Neuron (in vitro differentiated cells): ENCODE measurements around the gene AARSD1.
"Not testable (repeated sequence)": the region's sequence is repeated elsewhere in the genome, so short reads cannot be mapped to it uniquely, and the experiment has no call there.

Source experiments
- H2AFZ ChIP-seq: one replicate; pipeline ENCODE4 v1.6.1; 2013; ENCODE audit warnings: low read depth, mild to moderate bottlenecking, inconsistent platforms, low read length, moderate library complexity
- H3K27me3 ChIP-seq: one replicate; pipeline ENCODE4 v1.6.1; 2013; ENCODE audit warnings: low read length; ENCODE audit not compliant: insufficient read depth
- H3K36me3 ChIP-seq: one replicate; pipeline ENCODE4 v1.6.1; 2013; ENCODE audit warnings: low read length; ENCODE audit not compliant: insufficient read depth
- H3K4me1 ChIP-seq: one replicate; pipeline ENCODE4 v1.6.1; 2013; ENCODE audit warnings: low read length; ENCODE audit not compliant: insufficient read depth
- H3K4me3 ChIP-seq: 2 replicates; pipeline ENCODE4 v1.5.1; 2013; ENCODE audit warnings: mild to moderate bottlenecking, low read length, moderate library complexity
- H3K9me3 ChIP-seq: one replicate; pipeline ENCODE4 v1.6.1; 2013; ENCODE audit warnings: low read length

Gene AARSD1

DNA sequence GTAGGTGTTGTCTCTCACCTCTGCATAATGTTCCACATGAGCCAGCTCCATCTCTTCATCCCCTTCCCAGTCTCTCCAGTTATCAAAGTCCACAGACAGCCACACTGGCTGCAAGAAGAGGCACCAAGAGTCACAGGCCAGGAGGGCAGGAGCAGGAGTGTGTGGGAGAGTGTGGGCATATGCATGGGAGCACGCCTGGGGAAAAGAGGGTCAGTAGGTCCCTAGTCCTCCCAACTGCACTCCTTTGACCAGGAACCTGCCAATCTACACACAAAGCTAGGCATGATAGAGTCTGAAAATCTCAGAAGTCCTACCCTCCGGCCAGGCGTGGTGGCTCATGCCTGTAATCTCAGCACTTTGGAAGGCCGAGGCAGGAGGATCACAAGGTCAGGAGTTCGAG is 7.3 kb upstream of the AARSD1 start:
- H3K4me3 ChIP-seq, result no peak overlapping the region
- H3K27me3 ChIP-seq, result no peaks in the 10 kb centered on the region
- H3K4me1 ChIP-seq, result no peaks in the 10 kb centered on the region
- no peaks in the 10 kb centered on the region for H3K36me3 ChIP-seq
- H3K9me3 ChIP-seq, result no peaks in the 10 kb centered on the region
- H2AFZ ChIP-seq, result no peak overlapping the region

DNA sequence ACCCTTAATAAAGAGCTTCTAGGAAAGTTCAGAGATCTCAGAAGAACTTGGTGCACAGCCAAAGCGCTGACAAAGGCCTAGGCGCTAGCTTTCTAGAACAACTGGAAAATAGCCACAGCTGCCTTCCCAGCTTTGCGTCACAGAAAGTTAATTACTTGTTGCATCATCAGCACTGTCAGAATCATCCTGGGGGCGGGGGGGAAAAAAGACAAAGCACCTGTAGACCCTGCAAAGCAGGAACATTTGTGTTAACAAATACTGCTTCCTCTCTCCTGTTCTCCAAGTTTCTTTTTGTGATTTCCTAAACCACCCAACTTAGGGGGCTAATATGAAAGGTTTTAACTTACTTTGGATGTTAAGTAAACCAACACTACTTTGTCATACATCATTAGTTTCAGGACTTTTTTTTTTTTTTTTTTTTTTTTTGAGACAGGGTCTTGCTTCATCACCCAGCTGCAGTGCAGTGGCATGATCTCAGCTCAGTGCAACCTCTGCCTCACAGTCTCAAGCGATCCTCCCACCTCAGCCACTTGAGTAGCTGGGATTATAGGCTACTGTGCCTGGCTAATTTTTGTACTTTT is 4.8 kb upstream of the AARSD1 start:
- Histone ChIP-seq H3K9me3 (no peaks in the 10 kb centered on the region), H3K27me3 (no peaks in the 10 kb centered on the region), H3K4me3 (no peak overlapping the region), H3K4me1 (no peaks in the 10 kb centered on the region), H3K36me3 (no peaks in the 10 kb centered on the region), H2AFZ (no peak overlapping the region)

- Histone ChIP-seq H3K4me1 (peaks cover 6% of the 10 kb centered on the region), H3K4me3 (no peak overlapping the region), H3K9me3 (no peaks in the 10 kb centered on the region), H3K27me3 (no peaks in the 10 kb centered on the region), H3K36me3 (peaks cover under 1% of the 10 kb centered on the region), H2AFZ (no peak overlapping the region)
Measured at GRCh38 chr17:42967925-42968324, 3.7 kb upstream of the AARSD1 start.

DNA sequence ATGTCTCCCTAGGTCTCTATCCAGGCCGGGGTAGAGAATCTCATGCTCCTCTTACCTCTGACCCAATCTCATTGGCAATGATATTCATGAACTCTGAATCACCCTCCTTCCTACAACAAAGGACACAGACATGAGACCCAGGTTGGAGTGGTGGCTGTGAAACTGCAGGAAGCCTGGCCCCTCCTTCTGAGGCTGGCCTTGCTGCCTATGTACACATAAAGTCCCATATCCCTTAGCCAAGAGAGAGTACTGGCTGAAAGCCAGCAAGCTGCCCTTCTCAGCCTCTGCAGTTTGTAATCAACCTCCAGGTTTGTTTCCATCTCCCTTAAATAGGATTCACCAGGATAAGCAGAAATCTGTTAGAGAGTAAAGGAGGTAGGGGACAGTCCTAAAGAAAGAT is 10.6 kb downstream of the AARSD1 start:
- H3K27me3 ChIP-seq, result no peaks in the 10 kb centered on the region
- no peaks in the 10 kb centered on the region for H3K4me1 ChIP-seq
- peaks cover 70% of the 10 kb centered on the region for H3K36me3 ChIP-seq
- no peak overlapping the region for H2AFZ ChIP-seq
- no peaks in the 10 kb centered on the region for H3K9me3 ChIP-seq
- no peak overlapping the region for H3K4me3 ChIP-seq

DNA sequence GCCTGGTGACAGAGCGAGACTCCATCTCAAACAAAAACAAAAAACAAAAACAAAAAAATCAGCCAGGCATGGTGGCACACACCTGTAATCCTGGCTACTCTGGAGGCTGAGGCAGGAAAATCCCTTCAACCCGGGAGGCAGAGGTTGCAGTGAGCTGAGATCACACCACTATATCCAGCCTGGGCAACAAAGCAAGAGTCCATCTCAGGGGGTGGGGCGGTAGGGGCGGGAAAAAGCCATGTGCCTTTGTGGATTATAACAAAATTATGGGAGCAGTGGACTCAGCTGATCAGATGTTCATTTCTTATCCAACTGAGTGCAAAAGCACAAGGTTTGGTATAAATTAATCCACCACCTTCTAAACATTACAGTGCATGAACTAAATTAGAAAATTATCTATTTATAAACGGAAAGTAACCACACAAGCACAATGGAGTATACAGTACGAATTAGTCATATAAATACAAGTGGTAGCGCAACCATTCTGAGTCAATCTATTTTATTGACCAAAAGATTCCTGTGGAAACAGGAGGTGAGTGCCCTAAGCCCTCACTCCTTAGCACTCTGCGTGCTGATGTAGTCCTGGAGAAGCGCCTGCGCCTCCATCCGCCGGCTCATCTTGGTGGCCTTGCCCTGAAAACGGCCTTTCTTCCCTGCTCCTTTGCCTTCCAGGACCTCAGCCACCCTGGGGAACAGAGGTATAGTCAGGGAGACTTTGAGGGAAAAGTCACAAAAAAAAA is 14.0 kb downstream of the AARSD1 start:
- no peak overlapping the region for H3K4me3 ChIP-seq
- no peaks in the 10 kb centered on the region for H3K9me3 ChIP-seq
- no peaks in the 10 kb centered on the region for H3K27me3 ChIP-seq
- H3K36me3 ChIP-seq, result peaks cover 46% of the 10 kb centered on the region
- no peak overlapping the region for H2AFZ ChIP-seq
- H3K4me1 ChIP-seq, result no peaks in the 10 kb centered on the region

DNA sequence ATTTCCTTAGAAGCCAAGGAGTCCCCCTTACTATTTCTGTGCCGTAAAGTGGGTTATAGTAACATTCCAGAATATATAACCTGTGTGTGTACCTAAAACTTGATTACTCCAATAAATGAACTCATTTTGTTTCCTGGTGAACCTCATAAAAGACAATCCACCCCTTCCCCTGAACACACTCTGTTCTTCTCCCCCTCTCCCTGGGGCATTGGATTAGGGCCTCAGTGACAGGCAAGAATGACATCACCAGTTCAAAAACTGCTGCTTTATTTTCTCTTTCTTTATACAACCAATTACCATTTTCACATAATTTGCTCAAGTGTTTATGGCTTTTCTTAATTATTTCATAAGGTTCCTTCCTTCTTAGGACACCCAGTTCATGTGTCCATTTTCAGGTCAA is 17.4 kb downstream of the AARSD1 start:
- Histone ChIP-seq H3K27me3 (no peaks in the 10 kb centered on the region), H3K4me3 (no peak overlapping the region), H2AFZ (no peak overlapping the region), H3K4me1 (no peaks in the 10 kb centered on the region), H3K9me3 (no peaks in the 10 kb centered on the region), H3K36me3 (peaks cover 25% of the 10 kb centered on the region)

DNA sequence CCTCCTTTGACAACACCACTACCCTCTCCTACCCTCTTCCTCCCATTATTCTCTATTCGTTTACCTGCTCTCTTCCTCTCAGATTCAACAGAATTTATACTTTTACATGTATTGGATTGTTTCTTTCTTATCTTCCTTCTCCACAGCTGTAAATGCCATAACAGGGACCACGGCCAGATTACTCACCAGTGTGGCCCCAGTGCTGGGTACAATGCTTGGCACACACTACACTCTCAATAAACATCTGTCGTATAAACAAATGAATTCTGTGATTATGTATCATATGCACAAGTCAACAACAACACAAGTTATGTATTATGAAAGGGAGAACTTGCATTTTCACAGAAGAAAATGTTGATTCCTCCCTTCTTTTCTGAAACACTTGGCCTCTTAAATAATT is 20.0 kb downstream of the AARSD1 start:
- H3K36me3 ChIP-seq, result peaks cover 3% of the 10 kb centered on the region
- H3K4me1 ChIP-seq, result no peaks in the 10 kb centered on the region
- no peak overlapping the region for H2AFZ ChIP-seq
- H3K4me3 ChIP-seq, result no peak overlapping the region
- no peaks in the 10 kb centered on the region for H3K9me3 ChIP-seq
- no peaks in the 10 kb centered on the region for H3K27me3 ChIP-seq

GRCh38 chr17:42937712-42938596 is 26.3 kb downstream of the AARSD1 start:
- Histone ChIP-seq H3K4me1 (no peaks in the 10 kb centered on the region), H3K27me3 (peaks cover 3% of the 10 kb centered on the region), H2AFZ (no peak overlapping the region), H3K9me3 (no peaks in the 10 kb centered on the region), H3K4me3 (no peak overlapping the region), H3K36me3 (no peaks in the 10 kb centered on the region)

- no peak overlapping the region for H2AFZ ChIP-seq
- H3K4me3 ChIP-seq, result no peak overlapping the region
- H3K27me3 ChIP-seq, result no peaks in the 10 kb centered on the region
- H3K9me3 ChIP-seq, result no peaks in the 10 kb centered on the region
- H3K4me1 ChIP-seq, result no peaks in the 10 kb centered on the region
- H3K36me3 ChIP-seq, result no peaks in the 10 kb centered on the region
Measured at GRCh38 chr17:42929497-42929844, 34.8 kb downstream of the AARSD1 start.

DNA sequence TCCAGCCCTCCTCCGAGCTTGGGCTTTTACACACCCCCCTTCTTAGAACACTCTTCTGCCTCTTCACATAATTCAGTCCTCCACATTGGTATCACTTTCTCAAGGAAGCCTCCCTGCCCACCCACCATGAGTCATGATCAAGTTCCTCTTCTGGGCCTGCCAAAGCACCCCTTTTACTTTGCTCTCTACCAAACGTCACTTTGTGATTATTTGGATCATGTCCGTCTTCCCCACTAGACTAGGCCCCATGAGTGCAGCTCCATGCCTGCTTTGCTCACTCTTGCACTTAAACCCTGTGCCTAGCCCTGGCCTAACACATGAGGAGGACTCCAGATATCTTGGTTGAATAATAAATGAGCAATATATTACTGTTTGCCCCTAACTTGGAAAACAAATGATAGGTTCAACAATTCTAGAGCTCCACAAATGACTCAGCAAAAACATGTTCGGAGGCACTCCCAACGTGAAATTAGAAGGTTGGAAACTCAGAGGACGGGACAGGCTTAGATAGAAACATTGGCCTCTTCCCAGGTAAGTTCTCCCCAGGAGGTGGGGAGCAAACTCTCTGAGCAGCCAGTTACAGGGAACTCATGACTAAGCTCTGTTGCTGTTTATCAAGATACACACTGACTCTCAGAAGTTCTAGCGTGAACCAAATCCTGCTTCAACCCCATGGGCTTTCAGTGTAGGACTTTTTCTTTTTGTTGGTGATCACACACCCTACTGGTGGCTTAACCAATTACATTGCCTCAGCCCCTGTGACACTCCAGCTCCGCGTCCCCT is 35.3 kb downstream of the AARSD1 start:
- H3K4me1 ChIP-seq, result no peaks in the 10 kb centered on the region
- no peak overlapping the region for H2AFZ ChIP-seq
- no peaks in the 10 kb centered on the region for H3K27me3 ChIP-seq
- H3K9me3 ChIP-seq, result no peaks in the 10 kb centered on the region
- no peak overlapping the region for H3K4me3 ChIP-seq
- H3K36me3 ChIP-seq, result no peaks in the 10 kb centered on the region

GRCh38 chr17:42924891-42925290 is 39.4 kb downstream of the AARSD1 start:
- Histone ChIP-seq H3K36me3 (no peaks in the 10 kb centered on the region), H2AFZ (no peak overlapping the region), H3K27me3 (peaks cover 12% of the 10 kb centered on the region), H3K4me1 (no peaks in the 10 kb centered on the region), H3K4me3 (no peak overlapping the region), H3K9me3 (no peaks in the 10 kb centered on the region)

DNA sequence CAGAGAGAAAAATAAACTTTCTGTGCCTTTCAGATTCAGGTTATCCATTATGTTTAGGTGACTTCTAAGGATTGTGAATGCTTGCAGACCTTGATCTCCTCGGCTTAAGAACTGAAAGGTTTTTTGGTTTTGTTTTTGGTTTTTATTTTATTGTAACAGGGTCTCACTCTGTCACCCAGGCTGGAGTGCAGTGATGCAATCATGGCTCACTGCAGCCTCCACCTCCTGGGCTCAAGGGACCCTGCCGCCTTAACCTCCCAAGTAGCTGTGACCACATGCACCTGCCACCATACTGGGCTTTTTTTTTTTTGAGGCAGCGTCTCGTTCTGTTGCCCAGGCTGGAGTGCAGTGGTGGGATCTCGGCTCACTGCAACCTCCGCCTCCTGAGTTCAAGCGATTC is 40.8 kb downstream of the AARSD1 start:
- not testable (repeated sequence) for H2AFZ ChIP-seq, H3K9me3 ChIP-seq, H3K4me1 ChIP-seq, H3K36me3 ChIP-seq, H3K4me3 ChIP-seq
- peaks cover 18% of the 10 kb centered on the region for H3K27me3 ChIP-seq

DNA sequence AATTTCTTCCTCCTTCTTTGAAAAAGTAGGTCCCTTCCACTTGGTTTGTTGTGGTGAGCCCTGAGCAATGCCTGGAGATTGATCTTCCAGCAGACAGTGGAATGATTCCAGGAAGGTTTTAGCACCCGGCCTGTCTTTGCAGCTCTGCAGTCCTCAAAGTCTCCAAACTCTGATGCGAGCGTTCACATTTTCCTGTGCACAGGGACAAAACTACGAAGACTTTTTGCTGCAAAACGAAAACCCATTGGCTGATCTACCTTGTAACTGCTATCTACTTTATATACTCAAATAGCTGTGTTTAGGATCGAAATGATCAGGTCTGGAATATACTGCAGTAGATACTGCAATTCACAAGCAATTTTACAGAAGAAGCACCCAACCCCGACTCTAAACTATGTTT is 42.0 kb downstream of the AARSD1 start:
- H3K27me3 ChIP-seq, result peaks cover 18% of the 10 kb centered on the region
- no peak overlapping the region for H3K4me3 ChIP-seq
- H3K4me1 ChIP-seq, result no peaks in the 10 kb centered on the region

More for the DNA sequence above, 42.0 kb downstream of the AARSD1 start:
- Histone ChIP-seq H3K9me3 (no peaks in the 10 kb centered on the region), H3K36me3 (no peaks in the 10 kb centered on the region), H2AFZ (no peak overlapping the region)
